ENCODE measurements around the gene LENEP. TPM values are rescaled to one million over a fixed set of nuclear protein-coding genes. Genes with fewer than 3 reads are reported as not detected.

LENEP gene
- total RNA-seq, 1 experiment from 2014 or later, result 0.42 TPM

DNA sequence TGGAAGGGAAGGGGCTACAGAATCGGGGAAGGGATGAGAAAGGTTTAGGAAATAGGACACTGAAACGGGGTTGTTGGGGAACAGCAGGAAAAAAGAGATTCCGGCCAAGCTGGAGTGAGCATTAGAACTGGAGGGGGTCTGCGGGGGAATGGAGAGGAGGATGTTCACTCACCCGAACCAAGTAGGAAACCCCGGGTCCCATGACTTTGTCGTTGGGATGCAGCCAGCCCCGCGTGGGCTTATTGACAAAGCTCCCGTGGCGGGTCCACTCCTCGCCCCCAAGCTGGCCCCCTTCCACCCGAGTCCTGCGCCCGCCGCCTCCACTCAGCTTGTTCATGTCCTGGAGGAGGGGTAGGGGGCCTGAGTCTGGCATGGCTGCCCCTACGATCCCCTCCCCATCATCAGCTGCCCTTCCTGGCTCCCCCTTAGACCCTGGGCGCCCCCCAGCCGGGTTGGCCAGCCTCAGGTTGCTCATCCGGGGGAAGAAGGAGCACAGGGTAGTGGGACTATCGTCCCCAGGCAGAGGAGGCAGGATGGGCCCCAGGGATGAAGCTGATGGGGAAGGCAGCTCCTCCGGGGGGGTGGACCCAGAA is 23.4 kb upstream of the LENEP start:
- peak overlapping the region; percentile 40 to 70 for H3K4me3 ChIP-seq (replicated peaks in 1 of 2; ENCODE audit: low read depth in 1 of 2, low read length in 2 of 2)
- BruUV-seq (replicated peaks), result no TSS peak
- ChIA-PET RAD21 (ENCODE audit: low non-redundant PET in 1 of 2, low total read pairs in 2 of 2, uncharacterized antibody in 2 of 2, unreplicated experiment in 2 of 2) (interaction anchor here (0.6 to 1.0 kb wide), 2 partner anchors 30 to 47 kb away, joined by 3 read pairs; no protein-coding TSS in a partner anchor), CTCF (interaction anchor here (1.2 to 2.0 kb wide), 5 partner anchors 8 to 81 kb away, joined by 3 to 15 read pairs (median 5); partner anchors contain the start of genes ADAM15 and PYGO2), POLR2A (interaction anchor here (1.1 to 5.4 kb wide), 8 partner anchors 8 to 34 kb away, joined by 4 to 46 read pairs (median 8); partner anchors contain the start of genes FLAD1, PBXIP1, PMVK and PYGO2)
- intact Hi-C loops (cut with micrococcal nuclease), result loop anchor here (5.0 kb wide), 2 partner anchors 92 to 167 kb away; partner anchors contain the start of genes EFNA4 and SLC50A1
- TF ChIP-seq, protein P1, sequence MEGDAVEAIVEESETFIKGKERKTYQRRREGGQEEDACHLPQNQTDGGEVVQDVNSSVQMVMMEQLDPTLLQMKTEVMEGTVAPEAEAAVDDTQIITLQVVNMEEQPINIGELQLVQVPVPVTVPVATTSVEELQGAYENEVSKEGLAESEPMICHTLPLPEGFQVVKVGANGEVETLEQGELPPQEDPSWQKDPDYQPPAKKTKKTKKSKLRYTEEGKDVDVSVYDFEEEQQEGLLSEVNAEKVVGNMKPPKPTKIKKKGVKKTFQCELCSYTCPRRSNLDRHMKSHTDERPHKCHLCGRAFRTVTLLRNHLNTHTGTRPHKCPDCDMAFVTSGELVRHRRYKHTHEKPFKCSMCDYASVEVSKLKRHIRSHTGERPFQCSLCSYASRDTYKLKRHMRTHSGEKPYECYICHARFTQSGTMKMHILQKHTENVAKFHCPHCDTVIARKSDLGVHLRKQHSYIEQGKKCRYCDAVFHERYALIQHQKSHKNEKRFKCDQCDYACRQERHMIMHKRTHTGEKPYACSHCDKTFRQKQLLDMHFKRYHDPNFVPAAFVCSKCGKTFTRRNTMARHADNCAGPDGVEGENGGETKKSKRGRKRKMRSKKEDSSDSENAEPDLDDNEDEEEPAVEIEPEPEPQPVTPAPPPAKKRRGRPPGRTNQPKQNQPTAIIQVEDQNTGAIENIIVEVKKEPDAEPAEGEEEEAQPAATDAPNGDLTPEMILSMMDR (IDR thresholded peaks at IDR 0.05 in 2 of 3, conservative IDR thresholded peaks at IDR 0.05 in 1 of 3; ENCODE audit: borderline replicate concordance in 1 of 3, insufficient read depth in 1 of 3, low read depth in 2 of 3, low read length in 2 of 3), result no peak
- TF ChIP-seq SRF (IDR thresholded peaks at IDR 0.05; ENCODE audit: low read depth), result no peak
- TF ChIP-seq POLR2A (IDR thresholded peaks at IDR 0.05; ENCODE audit: borderline replicate concordance, extremely low read depth, insufficient read depth, insufficient read length), result no peak
- TF ChIP-seq TCF7L2 (IDR thresholded peaks at IDR 0.05; ENCODE audit: borderline replicate concordance, extremely low read depth, insufficient read depth, insufficient read length), result no peak
- TF ChIP-seq RAD21 (IDR thresholded peaks at IDR 0.05; ENCODE audit: low read depth), result no peak
- TF ChIP-seq, protein P2, sequence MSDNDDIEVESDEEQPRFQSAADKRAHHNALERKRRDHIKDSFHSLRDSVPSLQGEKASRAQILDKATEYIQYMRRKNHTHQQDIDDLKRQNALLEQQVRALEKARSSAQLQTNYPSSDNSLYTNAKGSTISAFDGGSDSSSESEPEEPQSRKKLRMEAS (IDR thresholded peaks at IDR 0.05), result no peak
- no peak for TF ChIP-seq JUND (IDR thresholded peaks at IDR 0.05)
- TF ChIP-seq, protein P3, sequence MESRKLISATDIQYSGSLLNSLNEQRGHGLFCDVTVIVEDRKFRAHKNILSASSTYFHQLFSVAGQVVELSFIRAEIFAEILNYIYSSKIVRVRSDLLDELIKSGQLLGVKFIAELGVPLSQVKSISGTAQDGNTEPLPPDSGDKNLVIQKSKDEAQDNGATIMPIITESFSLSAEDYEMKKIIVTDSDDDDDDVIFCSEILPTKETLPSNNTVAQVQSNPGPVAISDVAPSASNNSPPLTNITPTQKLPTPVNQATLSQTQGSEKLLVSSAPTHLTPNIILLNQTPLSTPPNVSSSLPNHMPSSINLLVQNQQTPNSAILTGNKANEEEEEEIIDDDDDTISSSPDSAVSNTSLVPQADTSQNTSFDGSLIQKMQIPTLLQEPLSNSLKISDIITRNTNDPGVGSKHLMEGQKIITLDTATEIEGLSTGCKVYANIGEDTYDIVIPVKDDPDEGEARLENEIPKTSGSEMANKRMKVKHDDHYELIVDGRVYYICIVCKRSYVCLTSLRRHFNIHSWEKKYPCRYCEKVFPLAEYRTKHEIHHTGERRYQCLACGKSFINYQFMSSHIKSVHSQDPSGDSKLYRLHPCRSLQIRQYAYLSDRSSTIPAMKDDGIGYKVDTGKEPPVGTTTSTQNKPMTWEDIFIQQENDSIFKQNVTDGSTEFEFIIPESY (IDR thresholded peaks at IDR 0.05; ENCODE audit: extremely low read depth, insufficient replicate concordance, low read length), result no peak
- TF ChIP-seq EZH2 (IDR thresholded peaks at IDR 0.05), result no peak
- no peak for TF ChIP-seq ELF1 (IDR thresholded peaks at IDR 0.05; ENCODE audit: borderline replicate concordance, low read depth)
- no peak for TF ChIP-seq CBX3 (IDR thresholded peaks at IDR 0.05; ENCODE audit: low read depth)
- H3K4me2 ChIP-seq (ENCODE audit: low read length), result peak overlapping the region; percentile 90
- peaks cover 16 to 41% of the 10 kb centered on the region in 2 experiments; a peak in 3 of 4 replicates for H3K36me3 ChIP-seq (ENCODE audit: control insufficient read depth in 1 of 2, insufficient read depth in 2 of 2, low read length in 2 of 2)
- ATAC-seq (no peak), DNase-seq (ENCODE audit: low read depth, low spot score) (no peak)
- H4K20me1 ChIP-seq (ENCODE audit: insufficient read depth), result no peaks in the 10 kb centered on the region
- H3K79me2 ChIP-seq (ENCODE audit: insufficient read depth, low read length), result peaks cover 78% of the 10 kb centered on the region
- no peaks in the 10 kb centered on the region for H3K27me3 ChIP-seq (ENCODE audit: insufficient read depth, low read length)
- peaks cover 33 to 61% of the 10 kb centered on the region in 2 experiments for H3K4me1 ChIP-seq (ENCODE audit: control insufficient read depth in 1 of 2, insufficient read depth in 2 of 2, low read length in 2 of 2)
- peak overlapping the region; percentile 86 for H3K9ac ChIP-seq (ENCODE audit: low read length)
- H3K9me2 ChIP-seq (ENCODE audit: insufficient read depth), result no peaks in the 10 kb centered on the region
- H3K27ac ChIP-seq (ENCODE audit: low read depth, low read length), result peak overlapping the region; percentile 86
- no peak overlapping the region for H2AFZ ChIP-seq (ENCODE audit: low read depth, low read length, poor library complexity, severe bottlenecking)
- H3K9me3 ChIP-seq (ENCODE audit: control insufficient read depth in 1 of 2, insufficient read depth in 1 of 2, low read depth in 1 of 2, low read length in 2 of 2), result no peaks in the 10 kb centered on the region

Measured in HCT116 (cell line).